H54 (cell line): ENCODE data around the gene BRINP1.

Experiments used
- DNase-seq: peaks from one replicate; pipeline ENCODE4 v3.0.0; 2011; ENCODE audit warnings: low spot score, mixed read lengths; ENCODE audit not compliant: insufficient read length
- FAIRE-seq: peaks from 3 replicates; lab custom pipeline; 2011; peaks lifted over from hg19 to GRCh38; lab: Jason Lieb, UNC
- POLR2A ChIP-seq: IDR thresholded peaks from 2 replicates; pipeline ENCODE4 v1.6.1; 2011; ENCODE audit warnings: low read depth, mild to moderate bottlenecking, low read length

Gene BRINP1

GRCh38 chr9:119366909-119367682, 2.1 kb downstream of the BRINP1 start:
- DNase-seq (no peak), FAIRE-seq (no peak)
- TF ChIP-seq POLR2A: no peak

GRCh38 chr9:119365291-119366027, 3.8 kb downstream of the BRINP1 start:
- peak; percentile 80 for FAIRE-seq
- DNase-seq: peak; percentile 42
- TF ChIP-seq POLR2A: no peak

GRCh38 chr9:119360237-119360636, 9.0 kb downstream of the BRINP1 start:
- no peak for TF ChIP-seq POLR2A
- DNase-seq: no peak
- no peak for FAIRE-seq

- no peak for TF ChIP-seq POLR2A
- peak; percentile 43 for FAIRE-seq
- no peak for DNase-seq
Measured at GRCh38 chr9:119357336-119358096, 11.7 kb downstream of the BRINP1 start.

GRCh38 chr9:119349351-119349825, 19.8 kb downstream of the BRINP1 start:
- TF ChIP-seq POLR2A: no peak
- FAIRE-seq: no peak
- no peak for DNase-seq

- no peak for DNase-seq
- TF ChIP-seq POLR2A: no peak
- no peak for FAIRE-seq
Measured at GRCh38 chr9:119343059-119343990, 25.9 kb downstream of the BRINP1 start.

GRCh38 chr9:119339056-119339455, 30.2 kb downstream of the BRINP1 start:
- TF ChIP-seq POLR2A: no peak
- FAIRE-seq: no peak
- DNase-seq: no peak

GRCh38 chr9:119337573-119337972, 31.7 kb downstream of the BRINP1 start:
- no peak for TF ChIP-seq POLR2A
- FAIRE-seq: no peak
- DNase-seq: no peak

- FAIRE-seq (no peak), DNase-seq (no peak)
- no peak for TF ChIP-seq POLR2A
Measured at GRCh38 chr9:119334745-119335144, 34.5 kb downstream of the BRINP1 start.

- FAIRE-seq (no peak), DNase-seq (no peak)
- no peak for TF ChIP-seq POLR2A
Measured at GRCh38 chr9:119333507-119334229, 35.6 kb downstream of the BRINP1 start.

- DNase-seq (no peak), FAIRE-seq (no peak)
- TF ChIP-seq POLR2A: no peak
Measured at GRCh38 chr9:119332522-119332921, 36.7 kb downstream of the BRINP1 start.

GRCh38 chr9:119322184-119322583, 47.1 kb downstream of the BRINP1 start:
- TF ChIP-seq POLR2A: no peak
- DNase-seq (no peak), FAIRE-seq (no peak)
